Amygdala (tissue), 56 donors: Measurements from ENCODE around the gene DUS2.
"Not testable (repeated sequence)": the region's sequence is repeated elsewhere in the genome, so short reads cannot be mapped to it uniquely, and the experiment has no call there.

Source experiments
- DNase-seq, 56 donors: peaks; one replicate each; lab custom pipeline; 2025; lab: John Stamatoyannopoulos, UW

The DUS2 gene

DNA sequence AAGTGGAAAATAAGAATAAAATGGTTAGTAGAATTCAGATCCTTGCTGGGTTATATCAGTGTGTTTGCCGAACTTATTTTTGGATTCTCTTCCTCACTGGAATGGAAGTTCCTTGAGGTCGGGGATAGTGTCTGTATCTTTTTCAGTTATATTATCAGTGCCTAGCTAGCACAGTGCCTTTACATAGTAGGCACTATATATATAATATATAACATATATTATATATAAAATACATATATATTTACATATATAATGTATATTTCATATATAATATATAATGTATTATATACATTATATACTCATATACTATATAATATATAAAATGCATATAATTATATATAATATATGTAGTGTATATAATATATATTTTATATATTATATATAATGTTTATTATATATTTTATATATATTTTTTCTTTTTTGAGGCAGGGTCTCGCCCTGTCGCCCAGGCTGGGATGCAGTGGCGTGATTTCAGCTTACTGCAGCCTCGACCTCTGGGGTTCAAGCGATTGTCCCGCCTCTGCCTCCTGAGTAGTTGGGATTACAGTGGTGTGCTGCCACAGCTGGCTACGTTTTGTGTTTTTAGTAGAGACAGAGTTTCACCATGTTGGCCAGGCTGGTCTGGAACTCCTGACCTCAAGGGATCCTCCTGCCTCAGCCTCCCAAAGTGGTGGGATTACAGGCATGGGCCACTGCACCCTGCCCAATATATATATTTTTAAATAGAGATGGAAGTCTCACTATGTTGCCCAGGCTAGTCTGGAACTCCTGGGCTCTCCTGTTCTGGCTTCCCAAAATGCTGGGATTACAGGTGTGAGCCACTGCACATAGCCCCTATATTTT, 65.3 kb downstream of the DUS2 start:
- DNase-seq: no peak

DNA sequence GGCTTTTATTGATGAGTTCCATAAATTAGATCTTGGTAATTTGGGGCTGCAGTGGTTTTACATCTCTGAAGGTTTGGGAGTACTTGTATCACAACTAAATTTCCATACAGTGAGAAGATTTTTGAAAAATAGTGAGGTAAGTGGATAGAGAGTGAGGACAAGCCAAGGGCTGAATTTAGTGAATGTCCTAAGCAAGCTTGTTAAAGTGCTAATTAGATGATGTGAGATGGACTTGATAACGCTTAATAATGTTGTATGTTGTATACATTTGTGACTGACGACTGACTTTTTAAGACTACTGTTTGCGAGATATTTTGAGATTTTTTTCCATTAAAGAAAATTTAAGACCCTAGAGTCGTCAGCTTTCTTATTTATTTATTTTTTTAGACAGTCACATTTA, 66.0 kb downstream of the DUS2 start:
- no peak for DNase-seq

- no peak for DNase-seq
These were observed 67.0 kb downstream of the DUS2 start for GRCh38 chr16:68090130-68090529.

DNA sequence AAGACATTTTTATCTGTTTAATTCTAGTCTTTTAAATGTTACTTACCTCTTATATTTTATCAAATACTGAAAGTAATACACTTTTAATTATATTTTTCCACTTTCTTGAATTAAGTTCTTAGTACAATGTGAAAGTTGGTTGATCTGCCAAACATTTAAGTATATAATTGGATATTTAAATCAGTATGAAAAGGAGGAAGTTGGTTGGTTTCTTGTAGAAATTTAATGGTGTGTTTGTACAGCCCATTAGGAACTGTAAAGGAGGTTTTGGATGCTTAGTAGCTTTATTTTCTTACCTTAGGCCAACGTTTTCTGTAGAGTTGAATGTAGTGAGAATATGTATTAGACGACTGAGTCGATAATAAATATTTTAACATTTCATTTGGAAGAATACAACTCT, 67.4 kb downstream of the DUS2 start:
- no peak for DNase-seq

- no peak for DNase-seq
These were observed 68.5 kb downstream of the DUS2 start for GRCh38 chr16:68091380-68092261.

DNA sequence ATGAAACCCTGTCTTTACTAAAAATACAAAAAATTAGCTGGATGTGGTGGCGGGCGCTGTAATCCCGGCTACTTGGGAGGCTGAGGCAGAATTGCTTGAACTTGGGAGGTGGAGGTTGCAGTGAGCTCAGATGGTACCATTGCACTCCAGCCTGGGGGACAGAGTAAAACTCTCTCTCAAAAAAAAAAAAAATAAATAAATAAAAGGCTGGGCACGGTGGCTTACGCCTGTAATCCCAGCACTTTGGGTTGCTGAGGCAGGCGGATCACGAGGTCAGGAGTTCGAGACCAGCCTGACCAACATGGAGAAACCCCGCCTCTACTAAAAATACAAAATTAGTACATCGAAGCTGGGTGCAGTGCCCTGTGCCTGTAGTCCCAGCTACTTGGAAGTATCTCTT, 69.2 kb downstream of the DUS2 start:
- not testable (repeated sequence) for DNase-seq

GRCh38 chr16:68093816-68094613, 70.9 kb downstream of the DUS2 start:
- DNase-seq: no peak

GRCh38 chr16:68094614-68094934, 71.5 kb downstream of the DUS2 start:
- DNase-seq: no peak

- no peak for DNase-seq
These were observed 73.4 kb downstream of the DUS2 start for GRCh38 chr16:68096491-68096890.

GRCh38 chr16:68097088-68097487, 74.0 kb downstream of the DUS2 start:
- no peak for DNase-seq

DNA sequence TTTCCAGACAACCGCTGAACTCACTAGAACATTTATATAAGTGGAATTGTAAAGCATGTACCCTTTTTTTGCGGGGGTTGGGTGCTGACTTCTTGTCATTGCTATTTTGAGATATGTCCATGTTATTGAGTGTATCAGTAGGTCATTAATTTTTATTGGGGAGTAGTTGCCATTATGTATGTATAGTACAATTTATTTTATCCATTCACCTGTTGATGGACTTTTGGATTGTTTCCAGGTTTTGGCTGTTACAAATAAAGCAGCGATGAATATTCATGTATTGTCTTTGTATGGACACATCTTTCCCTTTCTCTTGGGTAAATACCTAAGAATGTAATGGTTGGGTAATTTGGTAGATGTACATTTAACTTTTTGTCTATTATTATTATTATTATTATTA, 74.8 kb downstream of the DUS2 start:
- DNase-seq: no peak

- DNase-seq: no peak
These were observed 77.4 kb downstream of the DUS2 start for GRCh38 chr16:68100488-68100887.

DNA sequence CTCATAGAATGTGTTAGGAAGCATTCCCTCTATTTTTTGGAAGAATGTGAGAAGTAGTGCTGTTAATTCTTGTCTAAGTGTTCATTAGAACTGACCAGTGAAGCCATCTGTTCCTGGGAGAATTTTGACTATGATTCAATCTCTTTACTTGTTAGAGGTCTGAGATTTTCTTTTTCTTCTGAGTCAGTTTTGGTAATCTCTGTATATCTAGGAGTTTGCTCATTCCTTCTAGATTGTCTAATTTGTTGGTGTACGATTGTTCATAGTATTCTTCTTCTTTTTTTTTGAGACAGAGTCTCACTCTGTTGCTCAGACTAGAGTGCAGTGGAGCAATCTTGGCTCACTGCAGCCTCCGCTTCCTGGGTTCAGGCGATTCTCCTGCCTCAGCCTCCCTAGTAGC, 82.5 kb downstream of the DUS2 start:
- no peak for DNase-seq

DNA sequence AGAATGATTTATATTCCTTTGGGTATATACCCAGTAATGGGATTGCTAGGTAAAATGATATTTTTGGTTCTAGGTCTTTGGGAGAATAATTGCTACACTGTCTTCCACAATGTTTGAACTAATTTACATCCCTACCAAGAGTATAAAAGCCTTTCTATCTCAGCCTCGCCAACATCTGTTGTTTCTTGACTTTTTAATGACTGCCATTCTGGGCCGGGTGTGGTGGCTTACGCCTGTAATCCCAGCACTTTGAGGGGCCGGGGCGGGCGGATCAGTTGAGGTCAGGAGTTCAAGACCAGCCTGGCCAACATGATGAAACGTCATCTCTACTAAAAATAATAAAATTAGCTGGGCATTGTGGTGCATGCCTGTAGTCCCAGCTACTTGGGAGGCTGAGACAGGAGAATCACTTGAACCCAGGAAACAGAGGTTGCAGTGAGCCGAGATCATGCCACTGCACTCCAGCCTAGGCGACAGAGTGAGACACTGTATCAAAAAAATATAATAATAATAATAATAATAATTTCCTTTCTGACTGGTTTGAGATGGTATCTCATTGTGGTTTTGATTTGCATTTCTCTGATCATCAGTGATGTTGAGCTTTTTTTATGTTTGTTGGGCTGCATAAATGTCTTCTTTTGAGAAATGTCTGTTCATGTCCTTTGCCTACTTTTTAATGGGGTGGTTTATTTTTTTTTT, 84.3 kb downstream of the DUS2 start:
- not testable (repeated sequence) for DNase-seq

DNA sequence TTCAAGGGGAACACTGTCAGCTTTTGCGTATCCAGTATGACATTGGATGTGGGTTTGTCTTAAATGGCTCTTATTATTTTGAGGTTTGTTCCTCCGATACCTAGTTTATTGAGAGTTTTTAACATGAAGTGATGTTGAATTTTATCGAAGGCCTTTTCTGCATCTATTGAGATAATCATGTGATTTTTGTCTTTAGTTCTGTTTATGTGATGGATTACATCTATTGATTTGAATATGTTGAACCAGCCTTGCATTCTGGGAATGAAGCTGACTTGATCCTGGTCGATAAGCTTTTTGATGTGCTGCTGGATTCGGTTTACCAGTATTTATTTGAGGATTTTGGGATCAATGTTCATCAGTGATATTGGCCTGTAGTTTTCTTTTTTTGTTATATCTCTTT, 86.1 kb downstream of the DUS2 start:
- DNase-seq: not testable (repeated sequence)

GRCh38 chr16:68110611-68111010, 87.5 kb downstream of the DUS2 start:
- not testable (repeated sequence) for DNase-seq

DNA sequence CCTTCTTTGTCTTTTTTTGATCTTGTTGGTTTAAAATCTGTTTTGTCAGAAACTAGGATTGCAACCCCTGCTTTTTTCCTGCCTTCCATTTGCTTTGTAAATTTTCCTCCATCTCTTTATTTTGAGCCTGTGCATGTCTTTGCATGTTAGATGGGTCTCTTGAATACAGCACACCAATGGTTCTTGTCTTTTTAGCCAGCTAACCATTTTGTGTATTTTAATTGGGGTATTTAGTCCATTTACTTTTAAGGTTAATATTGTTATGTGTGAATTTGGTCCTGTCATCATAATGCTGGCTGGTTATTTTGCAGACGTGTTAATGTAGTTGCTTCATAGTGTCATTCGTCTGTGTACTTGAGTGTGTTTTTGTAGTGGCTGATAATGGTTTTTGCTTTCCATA, 88.3 kb downstream of the DUS2 start:
- no peak for DNase-seq

DNA sequence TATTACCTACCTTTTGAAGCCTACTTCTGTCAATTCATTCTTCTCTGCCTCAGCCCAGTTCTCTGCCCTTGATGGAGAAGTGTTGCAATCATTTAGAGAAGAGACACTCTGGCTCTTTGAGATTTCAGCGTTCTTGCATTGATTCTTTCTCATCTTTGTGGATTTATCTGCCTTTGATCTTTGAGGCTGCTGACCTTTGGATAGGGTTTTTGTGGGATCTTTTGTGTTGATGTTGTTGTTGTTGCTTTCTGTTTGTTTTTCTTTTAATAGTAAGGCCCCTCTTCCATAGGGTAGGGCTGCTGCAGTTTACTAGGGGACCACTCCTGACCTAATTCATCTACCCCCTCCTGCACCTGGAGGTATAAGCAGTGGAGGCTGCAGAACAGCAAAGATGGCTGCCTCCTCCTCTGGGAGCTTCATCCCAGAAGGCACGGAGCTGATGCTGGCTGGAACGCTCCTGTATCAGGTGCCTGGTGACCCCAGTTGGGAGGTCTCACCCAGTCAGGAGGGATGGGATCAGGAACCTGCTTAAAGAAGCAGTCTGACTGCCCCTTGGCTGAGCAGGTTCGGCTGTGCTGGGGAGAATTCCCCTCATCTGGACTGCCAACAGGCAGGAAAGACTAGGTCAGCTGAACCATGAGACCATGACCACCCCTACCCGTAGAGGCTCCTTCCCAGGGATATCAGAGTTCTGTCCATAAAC, 90.1 kb downstream of the DUS2 start:
- no peak for DNase-seq

DNA sequence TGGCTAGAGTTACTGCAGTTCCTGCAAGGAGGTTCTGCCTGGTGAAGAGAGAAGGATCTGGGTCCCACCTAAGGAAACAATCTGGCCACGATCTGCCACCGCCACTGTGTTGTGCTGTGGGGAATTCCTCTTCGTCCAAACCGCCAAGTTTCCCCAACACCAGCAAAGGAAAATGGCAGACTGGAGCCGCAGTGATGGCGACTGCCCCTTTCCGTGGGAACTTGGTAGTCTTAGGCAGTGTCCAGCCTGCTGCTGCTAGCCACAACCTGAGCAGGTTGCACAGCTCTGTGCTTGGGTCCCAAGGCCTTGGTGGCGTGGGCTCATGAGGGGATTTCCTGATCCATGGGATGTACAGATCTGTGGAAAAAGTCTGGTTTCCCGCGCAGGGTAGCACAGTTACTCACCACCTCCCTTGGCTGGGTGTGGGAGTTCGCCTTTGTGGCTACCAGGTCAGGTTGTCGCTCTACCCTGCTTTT, 90.7 kb downstream of the DUS2 start:
- no peak for DNase-seq

GRCh38 chr16:68114939-68115338, 91.9 kb downstream of the DUS2 start:
- not testable (repeated sequence) for DNase-seq
